ENCODE measurements around the gene TAF4B. TPM values are rescaled to one million over a fixed set of nuclear protein-coding genes. Genes with fewer than 3 reads are reported as not detected.

Gene TAF4B, protein sequence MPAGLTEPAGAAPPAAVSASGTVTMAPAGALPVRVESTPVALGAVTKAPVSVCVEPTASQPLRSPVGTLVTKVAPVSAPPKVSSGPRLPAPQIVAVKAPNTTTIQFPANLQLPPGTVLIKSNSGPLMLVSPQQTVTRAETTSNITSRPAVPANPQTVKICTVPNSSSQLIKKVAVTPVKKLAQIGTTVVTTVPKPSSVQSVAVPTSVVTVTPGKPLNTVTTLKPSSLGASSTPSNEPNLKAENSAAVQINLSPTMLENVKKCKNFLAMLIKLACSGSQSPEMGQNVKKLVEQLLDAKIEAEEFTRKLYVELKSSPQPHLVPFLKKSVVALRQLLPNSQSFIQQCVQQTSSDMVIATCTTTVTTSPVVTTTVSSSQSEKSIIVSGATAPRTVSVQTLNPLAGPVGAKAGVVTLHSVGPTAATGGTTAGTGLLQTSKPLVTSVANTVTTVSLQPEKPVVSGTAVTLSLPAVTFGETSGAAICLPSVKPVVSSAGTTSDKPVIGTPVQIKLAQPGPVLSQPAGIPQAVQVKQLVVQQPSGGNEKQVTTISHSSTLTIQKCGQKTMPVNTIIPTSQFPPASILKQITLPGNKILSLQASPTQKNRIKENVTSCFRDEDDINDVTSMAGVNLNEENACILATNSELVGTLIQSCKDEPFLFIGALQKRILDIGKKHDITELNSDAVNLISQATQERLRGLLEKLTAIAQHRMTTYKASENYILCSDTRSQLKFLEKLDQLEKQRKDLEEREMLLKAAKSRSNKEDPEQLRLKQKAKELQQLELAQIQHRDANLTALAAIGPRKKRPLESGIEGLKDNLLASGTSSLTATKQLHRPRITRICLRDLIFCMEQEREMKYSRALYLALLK
- total RNA-seq (5.0 TPM), polyA plus RNA-seq (1 to 10 TPM; 1.6 to 5.6 (median 4.0) TPM)

DNA sequence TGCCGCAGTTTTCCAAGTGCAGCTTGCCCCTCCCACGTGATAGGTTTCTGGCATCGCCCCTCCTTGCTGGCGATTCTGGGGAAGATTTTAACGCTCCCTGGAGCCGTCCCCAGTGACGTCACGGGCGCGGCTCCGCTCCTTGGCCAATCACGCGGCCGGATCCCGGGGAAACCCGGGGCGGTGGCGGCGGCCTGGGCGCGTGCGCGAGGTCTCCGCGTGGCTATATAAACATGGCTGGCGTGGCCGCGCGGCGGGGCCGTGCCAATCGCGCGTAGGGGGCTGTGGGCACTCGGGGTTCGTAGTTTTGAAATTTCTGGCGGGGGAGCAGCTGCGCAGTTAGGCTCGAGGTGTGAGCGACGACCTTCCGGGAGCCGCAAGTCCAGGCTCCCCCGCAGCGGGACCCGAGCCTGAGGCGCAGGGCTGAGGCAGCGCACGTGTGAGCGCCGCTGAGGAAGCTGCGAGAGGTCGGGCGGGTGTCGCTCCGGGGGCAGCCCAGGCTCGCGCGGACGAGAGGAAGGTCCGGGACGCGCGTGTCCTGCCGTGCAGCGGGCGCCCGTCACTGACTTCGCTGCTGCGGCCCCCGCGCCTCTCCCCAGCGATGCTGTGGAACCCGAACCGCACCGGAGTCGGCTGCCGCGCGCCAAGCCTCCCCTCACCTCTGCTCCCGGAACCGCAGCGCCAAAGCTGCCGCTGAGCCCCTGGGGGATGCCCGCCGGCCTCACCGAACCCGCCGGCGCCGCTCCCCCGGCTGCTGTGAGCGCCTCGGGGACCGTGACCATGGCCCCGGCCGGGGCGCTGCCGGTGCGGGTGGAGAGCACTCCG is at the start of gene TAF4B:
Gene TAF4B, plus strand, starts transcription at position 217 of the 822 bp plus-strand sequence. Its CDS starts 489 bp downstream, at position 706.
- peaks cover 4% of the 10 kb centered on the region for H3K36me3 Mint-ChIP-seq
- Histone ChIP-seq H3K27ac (ENCODE audit: insufficient read depth, low read length, poor library complexity, severe bottlenecking) (peak within 1 kb of the TSS; percentile 82), H3K27me3 (ENCODE audit: control insufficient read depth, insufficient read depth, low read length) (no peaks in the 10 kb centered on the region), H3K9me3 (ENCODE audit: control insufficient read depth in 2 of 2, low read length in 2 of 2) (no peaks in the 10 kb centered on the region), H3K36me3 (ENCODE audit: control insufficient read depth, insufficient read depth, low read length) (no peaks in the 10 kb centered on the region), H3K4me3 (ENCODE audit: low read depth, low read length) (peak within 1 kb of the TSS; percentile 86), H3K4me1 (ENCODE audit: control insufficient read depth, insufficient read depth, low read length, poor library complexity, severe bottlenecking) (peaks cover 17% of the 10 kb centered on the region)
- peak; percentile 87 to 90 for ATAC-seq (ENCODE audit: low read depth in 2 of 2)
- H3K27me3 Mint-ChIP-seq, result peaks cover 26% of the 10 kb centered on the region
- H3K9me3 Mint-ChIP-seq, result no peaks in the 10 kb centered on the region
- peaks cover 26 to 38% (median 27%) of the 10 kb centered on the region in 4 donors for H3K4me1 Mint-ChIP-seq
- DNase-seq, result peak; percentile 87 to 92 (median 87)
- peak within 1 kb of the TSS; percentile 93 to 98 (median 96) for H3K4me3 Mint-ChIP-seq
- peak within 1 kb of the TSS; percentile 95 to 97 (median 96) for H3K27ac Mint-ChIP-seq

DNA sequence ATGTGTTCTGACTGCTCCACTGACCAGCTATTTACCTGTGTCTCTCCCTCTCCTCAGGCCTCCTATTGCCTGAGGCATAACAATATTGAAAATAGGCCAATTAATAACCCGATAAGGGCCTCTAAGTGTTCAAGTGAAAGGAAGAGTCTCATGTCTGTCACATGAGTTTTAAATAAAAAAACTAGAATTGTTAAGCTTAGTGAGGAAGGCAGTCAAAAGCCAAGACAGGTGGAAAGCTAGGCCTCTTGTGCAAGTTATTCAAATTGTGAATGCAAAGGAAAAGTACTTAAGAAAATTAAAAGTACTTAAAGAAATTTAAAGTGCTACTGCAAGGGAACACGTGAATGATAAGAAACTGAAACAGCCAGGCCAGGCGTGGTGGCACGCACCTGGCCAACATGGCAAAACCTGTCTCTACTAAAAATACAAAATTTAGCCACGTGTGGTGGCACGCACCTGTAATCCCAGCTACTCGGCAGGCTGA is 44.9 kb upstream of the TAF4B start:
- H3K36me3 ChIP-seq (ENCODE audit: control insufficient read depth, insufficient read depth, low read length), result no peaks in the 10 kb centered on the region
- no peak for ATAC-seq (ENCODE audit: low read depth in 2 of 2)
- no peaks in the 10 kb centered on the region for H3K9me3 ChIP-seq (ENCODE audit: control insufficient read depth in 2 of 2, low read length in 2 of 2)
- Mint-ChIP-seq H3K4me1 (peaks cover 0 to 2% (median 0%) of the 10 kb centered on the region in 4 donors), H3K27me3 (peaks cover 4% of the 10 kb centered on the region), H3K27ac (no peak overlapping the region), H3K9me3 (no peaks in the 10 kb centered on the region), H3K4me3 (no peak overlapping the region), H3K36me3 (no peaks in the 10 kb centered on the region)
- no peak overlapping the region for H3K27ac ChIP-seq (ENCODE audit: insufficient read depth, low read length, poor library complexity, severe bottlenecking)
- no peak overlapping the region for H3K4me3 ChIP-seq (ENCODE audit: low read depth, low read length)
- peaks cover 1% of the 10 kb centered on the region for H3K27me3 ChIP-seq (ENCODE audit: control insufficient read depth, insufficient read depth, low read length)
- no peaks in the 10 kb centered on the region for H3K4me1 ChIP-seq (ENCODE audit: control insufficient read depth, insufficient read depth, low read length, poor library complexity, severe bottlenecking)
- no peak for DNase-seq

DNA sequence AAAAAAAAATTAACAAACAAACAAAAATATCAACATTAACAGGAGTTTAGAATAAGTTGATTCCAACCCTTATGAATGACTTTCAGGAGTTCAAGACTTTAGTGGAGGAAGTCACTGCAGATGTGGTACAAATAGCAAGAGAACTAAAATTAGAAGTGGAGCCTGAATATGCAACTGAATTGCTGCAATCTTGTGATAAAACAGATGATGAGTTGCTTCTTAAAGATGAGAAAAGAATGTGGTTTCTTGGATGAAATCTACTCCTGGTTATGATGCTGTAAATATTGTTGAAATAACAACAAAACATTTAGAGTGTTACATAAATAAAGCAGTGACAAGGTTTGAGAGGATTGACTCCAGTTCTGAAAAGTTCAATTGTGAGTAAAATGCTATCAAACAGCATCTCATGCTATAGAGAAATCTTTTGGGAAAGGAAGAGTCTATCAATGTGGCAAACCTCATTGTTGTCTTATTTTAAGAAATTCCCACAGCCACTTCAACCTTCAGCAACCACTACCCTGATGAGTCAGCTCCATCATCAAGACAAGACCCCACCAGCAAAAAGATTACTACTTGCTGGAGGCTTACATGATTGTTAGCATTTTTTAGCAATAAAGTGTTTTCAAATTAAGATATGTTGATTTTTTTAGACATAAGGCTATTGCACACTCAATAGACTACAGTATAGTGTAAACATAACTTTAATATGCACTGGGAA is 42.7 kb upstream of the TAF4B start:
- Histone ChIP-seq H3K4me1 (ENCODE audit: control insufficient read depth, insufficient read depth, low read length, poor library complexity, severe bottlenecking) (no peaks in the 10 kb centered on the region), H3K27ac (ENCODE audit: insufficient read depth, low read length, poor library complexity, severe bottlenecking) (no peak overlapping the region), H3K36me3 (ENCODE audit: control insufficient read depth, insufficient read depth, low read length) (no peaks in the 10 kb centered on the region), H3K9me3 (ENCODE audit: control insufficient read depth in 2 of 2, low read length in 2 of 2) (no peaks in the 10 kb centered on the region), H3K4me3 (ENCODE audit: low read depth, low read length) (no peak overlapping the region), H3K27me3 (ENCODE audit: control insufficient read depth, insufficient read depth, low read length) (peaks cover 1% of the 10 kb centered on the region)
- DNase-seq (no peak), ATAC-seq (ENCODE audit: low read depth in 2 of 2) (no peak)
- Mint-ChIP-seq H3K27ac (no peak overlapping the region), H3K9me3 (no peaks in the 10 kb centered on the region), H3K27me3 (peaks cover 4% of the 10 kb centered on the region), H3K4me1 (peaks cover under 1 to 5% (median 3%) of the 10 kb centered on the region in 4 donors), H3K4me3 (no peak overlapping the region), H3K36me3 (no peaks in the 10 kb centered on the region)

DNA sequence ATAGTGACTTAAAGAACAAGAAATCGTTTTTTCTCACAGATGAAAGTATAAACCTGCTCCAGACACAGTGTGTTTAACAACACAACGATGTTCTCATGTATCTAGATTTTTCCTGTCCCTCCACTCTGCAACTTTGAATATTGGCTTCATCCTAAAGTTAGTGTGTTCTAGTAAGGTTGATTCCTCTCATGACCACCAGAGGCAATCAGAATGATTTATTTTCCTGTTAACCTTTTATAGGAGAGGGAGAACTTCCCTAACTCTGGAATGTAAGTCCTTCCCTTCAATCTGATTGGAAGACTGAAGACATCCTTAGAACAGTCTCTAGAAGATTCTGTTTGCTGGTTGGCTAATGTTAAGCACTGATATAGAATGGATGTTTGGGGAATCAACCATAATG is 41.0 kb upstream of the TAF4B start:
- Mint-ChIP-seq H3K27me3 (peaks cover 4% of the 10 kb centered on the region), H3K27ac (no peak overlapping the region), H3K9me3 (no peaks in the 10 kb centered on the region), H3K4me3 (no peak overlapping the region), H3K4me1 (peaks cover 10 to 20% (median 12%) of the 10 kb centered on the region in 4 donors), H3K36me3 (no peaks in the 10 kb centered on the region)
- Histone ChIP-seq H3K27me3 (ENCODE audit: control insufficient read depth, insufficient read depth, low read length) (peaks cover 1% of the 10 kb centered on the region), H3K4me3 (ENCODE audit: low read depth, low read length) (no peak overlapping the region), H3K4me1 (ENCODE audit: control insufficient read depth, insufficient read depth, low read length, poor library complexity, severe bottlenecking) (peaks cover 3% of the 10 kb centered on the region), H3K36me3 (ENCODE audit: control insufficient read depth, insufficient read depth, low read length) (no peaks in the 10 kb centered on the region), H3K9me3 (ENCODE audit: control insufficient read depth in 2 of 2, low read length in 2 of 2) (no peaks in the 10 kb centered on the region), H3K27ac (ENCODE audit: insufficient read depth, low read length, poor library complexity, severe bottlenecking) (no peak overlapping the region)
- ATAC-seq (ENCODE audit: low read depth in 2 of 2) (no peak), DNase-seq (no peak)

DNA sequence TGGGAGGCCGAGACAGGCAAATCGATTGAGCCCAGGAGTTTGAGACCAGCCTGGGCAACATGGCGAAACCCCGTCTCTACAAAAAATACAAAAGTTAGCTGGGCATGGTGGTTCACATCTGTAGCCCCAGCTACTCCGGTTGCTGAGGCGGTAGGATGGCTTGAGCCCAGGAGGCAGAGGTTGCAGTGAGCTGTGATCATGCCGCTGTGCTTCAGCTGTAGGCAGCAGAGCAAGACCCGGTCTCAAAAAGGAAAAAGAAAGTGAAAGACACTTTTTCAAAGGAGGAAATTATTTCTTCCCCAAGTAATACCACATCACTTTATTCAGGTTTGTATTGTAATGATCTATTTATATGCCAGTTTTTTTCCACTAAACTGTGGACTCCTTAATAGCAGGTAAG is 35.7 kb upstream of the TAF4B start:
- no peaks in the 10 kb centered on the region for H3K27me3 Mint-ChIP-seq
- DNase-seq, result peak; percentile 3 to 74 (median 43)
- H3K4me3 ChIP-seq (ENCODE audit: low read depth, low read length), result peak overlapping the region; percentile 86

GRCh38 chr18:26192233-26192632 is 34.0 kb upstream of the TAF4B start:
- no peaks in the 10 kb centered on the region for H3K9me3 Mint-ChIP-seq
- H3K36me3 Mint-ChIP-seq, result no peaks in the 10 kb centered on the region
- H3K27me3 ChIP-seq (ENCODE audit: control insufficient read depth, insufficient read depth, low read length), result no peaks in the 10 kb centered on the region
- no peak for ATAC-seq (ENCODE audit: low read depth in 2 of 2)
- H3K4me1 ChIP-seq (ENCODE audit: control insufficient read depth, insufficient read depth, low read length, poor library complexity, severe bottlenecking), result peaks cover 10% of the 10 kb centered on the region
- no peak overlapping the region for H3K27ac Mint-ChIP-seq
- no peaks in the 10 kb centered on the region for H3K9me3 ChIP-seq (ENCODE audit: control insufficient read depth in 2 of 2, low read length in 2 of 2)
- H3K4me3 ChIP-seq (ENCODE audit: low read depth, low read length), result no peak overlapping the region
- H3K27ac ChIP-seq (ENCODE audit: insufficient read depth, low read length, poor library complexity, severe bottlenecking), result no peak overlapping the region
- H3K27me3 Mint-ChIP-seq, result no peaks in the 10 kb centered on the region
- H3K4me1 Mint-ChIP-seq, result peaks cover 11 to 34% (median 24%) of the 10 kb centered on the region in 4 donors
- DNase-seq, result no peak
- no peak overlapping the region for H3K4me3 Mint-ChIP-seq
- no peaks in the 10 kb centered on the region for H3K36me3 ChIP-seq (ENCODE audit: control insufficient read depth, insufficient read depth, low read length)

More for the DNA sequence above, 35.7 kb upstream of the TAF4B start:
- Mint-ChIP-seq H3K27ac (peak overlapping the region; percentile 15 to 82 (median 60)), H3K4me1 (peaks cover 11 to 34% (median 22%) of the 10 kb centered on the region in 4 donors), H3K9me3 (no peaks in the 10 kb centered on the region), H3K36me3 (no peaks in the 10 kb centered on the region), H3K4me3 (peak overlapping the region; percentile 69 to 90 (median 86))
- no peaks in the 10 kb centered on the region for H3K27me3 ChIP-seq (ENCODE audit: control insufficient read depth, insufficient read depth, low read length)
- H3K27ac ChIP-seq (ENCODE audit: insufficient read depth, low read length, poor library complexity, severe bottlenecking), result peak overlapping the region; percentile 47
- no peaks in the 10 kb centered on the region for H3K9me3 ChIP-seq (ENCODE audit: control insufficient read depth in 2 of 2, low read length in 2 of 2)
- H3K4me1 ChIP-seq (ENCODE audit: control insufficient read depth, insufficient read depth, low read length, poor library complexity, severe bottlenecking), result peaks cover 10% of the 10 kb centered on the region
- H3K36me3 ChIP-seq (ENCODE audit: control insufficient read depth, insufficient read depth, low read length), result no peaks in the 10 kb centered on the region
- peak; percentile 79 to 88 for ATAC-seq (ENCODE audit: low read depth in 2 of 2)
